ENCODE data around the gene ADAMTS13.

Gene ADAMTS13

DNA sequence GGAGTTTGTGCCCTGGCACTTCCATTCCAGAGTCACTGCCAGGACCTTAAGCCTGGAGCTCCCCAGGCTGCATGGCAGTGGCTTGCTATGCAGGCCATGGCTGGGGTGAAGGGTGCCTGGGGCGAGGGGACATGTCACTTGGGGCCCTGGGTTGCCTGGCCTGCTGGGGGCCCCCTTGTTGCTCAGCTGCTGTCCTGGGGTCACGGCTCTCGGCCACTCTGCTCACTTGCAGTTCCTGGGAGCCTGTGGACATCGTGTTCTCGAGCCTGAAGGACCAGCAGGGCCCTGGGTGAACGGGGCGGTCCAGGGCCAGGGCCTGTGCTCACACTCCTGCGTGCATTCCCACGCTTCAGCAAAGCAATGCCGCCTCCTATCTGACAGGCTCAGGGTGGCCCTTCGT lies 71.3 kb downstream of the ADAMTS13 start:
- no peak for DNase-seq

DNA sequence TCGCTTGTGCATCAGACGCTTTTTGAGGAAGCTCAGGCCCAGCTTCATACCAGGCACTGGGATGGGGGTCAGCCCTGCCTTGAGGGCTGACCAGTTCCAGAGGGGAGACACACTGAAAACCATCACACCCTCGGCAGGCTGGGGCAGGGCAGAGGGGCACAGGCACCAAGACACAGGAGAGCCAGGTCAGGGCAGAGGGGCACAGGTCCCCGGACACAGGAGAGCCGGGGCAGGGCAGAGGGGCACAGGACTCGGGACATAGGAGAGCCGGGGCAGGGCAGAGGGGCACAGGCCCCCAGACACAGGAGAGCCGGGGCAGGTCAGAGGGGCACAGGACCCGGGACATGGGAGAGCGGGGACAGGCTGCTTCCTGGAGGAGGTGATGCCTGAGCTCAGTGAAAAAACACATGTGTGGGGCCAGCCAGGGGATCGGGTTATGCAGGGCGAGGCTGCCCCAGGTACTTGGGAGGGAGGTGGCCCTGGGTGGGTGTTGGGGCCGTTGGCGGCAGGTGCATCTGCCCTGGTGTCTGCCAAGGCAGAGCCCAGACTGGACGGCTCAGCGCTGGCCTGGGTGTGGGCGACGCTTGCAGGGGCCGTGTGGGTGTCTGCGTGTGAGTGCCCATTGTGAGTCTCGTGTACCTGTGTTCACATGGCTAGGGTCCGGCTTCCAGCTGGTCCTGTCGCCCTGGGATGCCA lies 71.8 kb downstream of the ADAMTS13 start:
- no peak for DNase-seq

DNA sequence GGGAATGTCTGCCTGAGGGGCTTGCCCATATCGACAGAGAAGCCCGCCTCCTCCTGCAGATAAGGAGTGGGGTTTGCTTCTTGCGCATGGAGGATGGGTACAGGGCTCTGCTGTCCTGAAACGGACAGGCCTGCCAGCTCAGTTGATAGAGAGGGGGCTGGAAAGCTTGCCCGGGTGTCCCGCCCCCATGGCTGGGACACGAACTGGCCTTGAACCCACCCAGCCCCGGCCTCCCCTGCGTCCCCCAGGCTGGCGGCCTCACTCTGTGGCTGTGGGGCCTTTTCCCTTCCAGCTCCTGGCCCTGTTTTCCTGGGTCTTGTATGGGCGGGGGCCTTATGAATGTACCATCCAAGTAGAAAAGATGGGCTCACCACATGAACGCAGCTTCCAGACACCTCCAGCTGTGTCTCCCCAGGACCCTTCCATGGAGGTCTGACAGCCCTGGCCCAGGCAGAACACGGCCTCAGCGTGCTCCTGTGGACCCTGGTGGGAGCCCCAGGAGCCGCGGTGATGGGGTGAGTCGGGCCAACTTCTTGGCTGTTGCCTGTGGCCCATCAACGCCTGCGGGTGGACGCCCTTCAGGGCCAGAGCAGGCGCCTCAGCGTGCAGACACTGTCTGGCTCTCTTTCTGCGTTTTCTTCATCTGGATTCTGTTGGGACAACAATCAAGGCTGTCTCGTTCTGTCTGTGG lies 72.6 kb downstream of the ADAMTS13 start:
- DNase-seq = no peak

DNA sequence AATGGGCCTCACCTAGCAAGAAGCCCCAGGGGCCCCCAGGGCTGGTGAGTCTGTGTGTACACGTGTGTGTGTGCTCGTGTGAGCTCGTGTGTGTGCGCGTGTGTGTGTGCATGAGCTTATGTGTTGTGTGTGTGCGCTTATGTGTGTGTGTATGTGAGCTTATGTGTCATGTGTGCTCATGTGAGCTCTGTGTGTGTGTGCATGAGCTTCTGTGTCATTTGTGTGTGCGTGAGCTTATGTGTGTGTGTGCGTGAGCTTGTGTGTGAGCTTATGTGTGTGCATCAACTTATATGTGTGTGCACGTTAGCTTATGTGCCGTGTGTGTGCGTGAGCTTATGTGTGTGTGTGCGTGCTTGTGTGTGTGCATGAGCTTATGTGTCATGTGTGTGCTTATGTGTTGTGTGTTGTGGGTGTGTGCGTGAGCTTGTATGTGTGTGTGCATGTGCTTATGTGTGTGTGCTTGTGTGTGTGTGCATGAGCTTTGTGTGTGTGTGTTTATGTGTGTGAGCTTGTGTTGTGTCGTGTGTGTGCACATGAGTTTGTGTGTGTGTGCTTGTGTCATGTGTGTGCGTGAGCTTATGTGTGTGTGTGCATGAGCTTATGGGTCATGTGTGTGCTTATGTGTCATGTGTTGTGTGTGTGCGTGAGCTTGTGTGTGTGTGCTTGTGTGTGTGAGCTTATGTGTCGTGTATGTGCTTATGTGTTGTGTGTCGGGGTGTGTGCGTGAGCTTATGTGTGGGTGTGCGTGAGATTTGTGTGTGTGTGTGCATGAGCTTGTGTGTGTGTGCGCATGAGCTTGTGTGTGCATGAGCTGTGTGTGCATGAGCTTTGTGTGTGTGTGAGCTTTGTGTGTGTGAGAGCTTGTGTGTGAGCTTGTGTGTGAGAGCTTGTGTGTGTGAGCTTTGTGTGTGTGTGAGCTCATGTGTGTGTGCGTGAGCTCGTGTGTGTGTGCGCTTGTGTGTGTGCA lies 73.4 kb downstream of the ADAMTS13 start:
- no peak for DNase-seq

DNA sequence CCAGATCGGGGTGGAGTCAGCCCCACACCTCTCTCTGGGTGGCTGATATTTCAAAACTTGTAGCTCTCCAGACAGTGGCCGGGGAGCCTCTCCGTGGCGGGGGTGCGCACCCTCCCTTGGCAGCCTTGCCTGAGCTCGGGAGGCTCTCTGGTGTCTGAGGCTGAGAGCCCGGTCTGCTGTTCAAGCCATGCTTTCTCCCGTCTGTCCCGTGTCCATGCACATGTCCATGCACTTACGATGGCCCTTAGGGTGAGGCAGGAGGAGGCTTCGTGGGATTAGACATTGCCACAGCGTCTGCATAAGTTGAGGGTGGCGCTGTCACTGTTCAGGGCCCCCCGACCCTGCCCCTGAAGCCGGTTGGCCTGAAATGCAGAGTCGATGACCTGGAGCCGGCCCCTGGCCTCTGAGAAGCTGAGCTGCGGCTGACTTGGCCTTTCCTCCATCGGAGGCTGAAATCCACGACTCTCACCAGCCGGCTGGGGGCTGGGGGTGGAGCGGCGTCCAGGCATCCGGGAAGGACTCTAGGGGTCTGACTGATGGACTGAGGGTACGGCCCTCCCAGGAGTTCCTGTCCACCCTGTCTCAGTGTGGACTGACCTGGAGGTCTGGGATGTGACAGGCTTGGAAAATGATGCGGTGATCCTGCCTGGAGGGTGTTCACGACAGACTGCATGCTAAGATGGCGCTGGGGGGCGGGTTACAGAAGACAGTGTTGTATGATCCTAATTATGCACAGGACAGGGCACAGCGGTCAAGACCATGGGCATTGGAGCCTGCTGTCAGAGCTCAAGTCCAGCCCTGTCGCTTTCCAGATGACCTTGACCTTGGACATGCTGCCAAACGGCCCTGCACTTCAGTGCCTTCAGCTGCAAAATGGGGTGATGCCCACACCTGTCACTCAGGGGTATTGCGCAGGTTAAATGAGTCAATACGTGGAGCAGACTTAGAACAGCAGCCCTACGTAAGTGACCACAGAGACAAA lies 75.0 kb downstream of the ADAMTS13 start:
- no peak for DNase-seq

DNA sequence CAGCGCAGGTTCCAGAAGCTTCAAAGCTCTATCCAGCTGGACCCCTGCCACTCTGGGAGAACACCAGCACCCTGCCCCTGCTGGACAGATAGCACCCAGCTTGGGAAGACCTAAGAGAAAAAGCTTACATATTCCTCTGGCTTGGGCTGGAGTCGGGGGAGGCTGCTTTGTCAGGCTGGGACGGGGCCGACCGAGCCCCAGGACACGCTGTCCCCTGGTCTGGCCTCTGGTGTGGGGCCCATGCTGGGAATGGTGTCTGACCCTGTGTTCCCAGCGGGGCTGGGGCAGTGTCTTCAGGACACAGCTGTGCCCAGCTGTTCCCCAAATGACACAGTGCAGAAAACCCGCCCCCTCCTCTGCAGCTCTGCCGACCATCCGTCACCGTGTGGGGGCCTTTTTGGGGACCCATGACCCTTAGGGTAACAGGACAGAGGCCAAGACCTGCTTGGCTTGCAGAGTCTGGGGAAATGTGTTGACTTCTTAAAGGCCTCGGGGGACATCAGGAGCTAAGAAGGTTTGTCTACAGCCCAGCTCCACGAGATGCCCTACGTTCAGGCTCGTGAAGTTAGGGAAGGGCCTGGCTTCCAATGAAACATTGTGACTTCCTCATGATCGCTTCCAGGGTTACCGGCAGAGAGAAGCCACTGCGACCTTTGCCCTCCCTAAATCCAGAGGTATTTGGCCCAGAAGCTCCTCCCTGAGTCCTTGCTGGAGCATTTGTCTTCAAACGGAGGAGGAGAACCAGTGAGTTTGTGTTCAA lies 77.1 kb downstream of the ADAMTS13 start:
- no peak for DNase-seq

DNA sequence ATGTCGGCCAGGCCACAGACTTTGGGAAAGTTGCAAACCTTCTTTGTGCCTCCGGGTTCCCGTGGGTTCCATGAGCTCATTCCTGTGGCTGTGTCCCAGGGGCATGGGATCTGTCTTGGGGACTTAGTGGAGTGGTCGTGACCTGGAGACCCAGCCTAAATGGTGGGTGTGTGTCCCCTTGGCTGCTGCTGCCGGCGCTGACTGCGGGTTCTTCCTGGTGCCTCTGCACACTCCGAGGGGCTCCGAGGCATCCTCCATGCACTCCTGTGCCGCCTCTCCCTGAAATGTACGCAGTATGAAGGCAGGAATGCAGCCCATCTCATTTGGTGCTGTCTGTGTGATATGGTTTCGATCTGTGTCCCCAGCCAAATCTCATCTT lies 77.7 kb downstream of the ADAMTS13 start:
- DNase-seq = no peak

DNA sequence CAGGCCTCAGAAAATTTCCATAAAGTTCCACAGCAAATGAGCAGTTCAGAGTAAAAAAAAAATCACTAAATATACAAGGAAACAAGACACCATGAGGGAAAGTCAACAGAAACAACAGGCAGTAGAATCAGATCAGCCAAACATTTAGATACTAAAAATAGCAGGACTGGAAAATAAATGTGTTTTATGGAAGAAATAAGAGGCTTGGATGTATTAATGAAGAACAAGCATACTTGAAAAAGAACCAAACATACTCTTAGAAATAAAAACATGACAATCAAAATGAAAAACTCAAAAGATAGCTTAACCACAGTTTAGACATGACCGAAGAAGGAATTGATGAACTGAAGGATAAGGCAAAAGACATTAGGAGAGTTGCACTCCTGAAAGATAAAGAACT lies 79.9 kb downstream of the ADAMTS13 start:
- DNase-seq = no peak

DNA sequence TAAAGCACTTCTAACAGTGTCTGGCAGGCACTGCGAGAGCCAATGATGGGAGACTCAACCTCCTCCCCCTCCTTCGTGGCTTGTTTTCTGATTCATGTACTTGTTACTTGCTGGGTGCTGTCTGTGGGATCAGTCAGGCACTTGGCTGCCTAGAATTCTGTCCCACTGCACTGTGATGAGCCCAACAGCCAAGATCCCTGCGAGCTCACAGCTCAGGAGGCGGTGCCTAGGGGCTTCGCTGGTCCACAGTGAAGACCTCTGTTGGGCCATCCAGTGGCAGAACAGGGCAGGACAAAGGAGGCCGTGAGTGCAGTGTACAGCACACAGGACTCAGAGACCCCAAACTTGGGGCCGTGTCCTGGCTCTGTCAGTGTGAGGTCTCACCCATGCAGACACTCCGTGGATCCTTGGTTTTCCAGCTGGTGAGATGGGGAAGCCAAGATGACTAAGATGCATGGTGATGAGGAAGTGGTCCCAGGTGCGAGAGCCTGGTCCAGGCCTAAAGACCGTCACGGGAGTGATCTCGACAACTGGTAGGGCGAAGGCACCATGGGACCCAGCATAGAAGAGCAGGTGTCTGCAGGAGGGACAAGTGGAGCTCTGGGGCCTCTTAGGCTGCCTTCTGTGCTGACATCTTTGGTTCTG lies 83.1 kb downstream of the ADAMTS13 start:
- no peak for DNase-seq

DNA sequence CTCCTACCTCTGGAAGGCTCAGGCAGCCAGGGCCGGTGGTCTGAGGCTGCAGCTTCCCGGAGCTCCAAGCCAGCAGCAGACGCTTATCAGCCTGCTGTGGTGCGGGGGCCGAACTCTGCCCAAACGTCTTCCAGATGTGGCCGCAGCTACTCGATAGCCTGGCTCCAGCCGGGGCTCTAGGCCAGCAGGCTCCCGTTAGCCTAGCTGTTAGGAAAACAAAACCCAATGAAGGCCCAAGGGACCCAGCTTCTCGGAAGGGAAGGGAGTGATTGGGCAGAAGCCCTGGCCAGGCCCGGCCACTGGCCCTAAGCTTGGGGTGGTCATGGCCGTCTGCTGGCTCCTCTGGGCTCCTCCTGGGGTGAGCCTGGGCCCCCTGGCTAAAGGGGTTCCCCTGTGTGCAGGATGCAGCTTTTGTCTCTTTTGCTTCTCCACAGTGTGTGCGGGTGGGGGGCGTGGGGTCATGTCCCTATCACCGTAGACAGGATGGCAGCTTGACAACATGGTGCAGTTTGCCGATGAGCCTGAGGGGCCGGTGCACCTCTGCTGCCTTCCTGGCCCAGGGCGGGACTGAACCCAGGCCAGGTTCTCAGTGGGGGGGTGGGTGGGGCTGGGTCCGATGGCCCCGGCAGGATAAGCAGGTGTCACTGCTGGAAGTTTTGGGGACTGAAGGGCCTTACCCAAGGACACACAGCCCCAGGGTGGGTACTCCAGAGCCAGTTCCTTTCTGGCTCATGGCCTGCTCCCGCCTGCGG lies 83.9 kb downstream of the ADAMTS13 start:
- no peak for DNase-seq

DNA sequence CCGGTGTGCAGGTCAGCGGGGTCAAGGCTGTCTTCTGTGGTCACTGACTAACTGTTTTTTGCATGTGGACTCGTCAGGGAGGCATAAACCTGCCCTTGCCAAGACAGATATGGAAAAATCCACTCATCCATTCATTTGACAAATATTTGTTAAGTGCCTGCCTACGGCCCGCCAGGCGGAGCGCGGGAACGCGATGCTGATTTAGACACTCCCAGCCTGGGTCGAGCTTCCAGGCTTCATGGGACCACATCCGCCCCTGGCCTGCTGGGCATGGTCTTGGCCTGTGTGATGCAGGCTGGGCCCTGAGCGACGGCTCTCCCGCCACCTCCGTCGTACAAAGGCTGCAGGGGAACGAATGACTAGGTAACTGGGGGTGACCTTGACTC lies 84.5 kb downstream of the ADAMTS13 start:
- DNase-seq = no peak

DNA sequence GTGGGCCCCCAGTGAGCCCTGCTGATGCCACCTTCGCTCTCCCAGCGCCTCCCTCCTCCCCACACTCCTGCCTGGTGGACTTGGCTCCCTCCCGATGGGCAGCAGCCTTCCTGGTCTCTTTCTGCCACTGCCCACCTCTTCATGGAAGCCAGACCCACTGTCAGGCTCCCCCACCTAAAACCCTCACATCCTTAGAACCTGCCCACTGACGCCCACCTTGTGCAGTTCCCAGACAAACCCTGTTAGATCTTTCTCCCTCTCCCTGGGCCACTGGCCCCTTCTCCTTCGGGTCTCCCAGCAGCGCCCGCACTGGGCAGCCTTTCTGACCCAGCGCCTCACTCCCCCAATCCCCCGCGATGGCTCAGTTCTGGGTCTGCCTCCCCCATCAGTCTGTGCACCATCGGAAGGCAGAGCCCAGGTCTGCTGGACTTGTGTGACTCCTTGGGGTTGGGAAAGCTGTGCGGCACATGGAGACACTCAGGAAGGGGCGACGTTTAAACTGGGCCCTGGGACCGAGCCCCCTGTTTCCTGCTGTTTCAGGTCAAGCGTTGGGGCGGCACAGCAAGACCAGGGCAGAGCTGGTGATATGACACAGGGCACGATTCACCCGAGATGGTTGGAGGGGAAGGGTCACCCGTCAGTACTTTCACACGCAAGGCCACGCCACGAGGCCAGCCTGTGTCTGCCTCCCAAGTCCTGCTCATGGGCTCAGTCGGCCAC lies 85.2 kb downstream of the ADAMTS13 start:
- DNase-seq = no peak

DNA sequence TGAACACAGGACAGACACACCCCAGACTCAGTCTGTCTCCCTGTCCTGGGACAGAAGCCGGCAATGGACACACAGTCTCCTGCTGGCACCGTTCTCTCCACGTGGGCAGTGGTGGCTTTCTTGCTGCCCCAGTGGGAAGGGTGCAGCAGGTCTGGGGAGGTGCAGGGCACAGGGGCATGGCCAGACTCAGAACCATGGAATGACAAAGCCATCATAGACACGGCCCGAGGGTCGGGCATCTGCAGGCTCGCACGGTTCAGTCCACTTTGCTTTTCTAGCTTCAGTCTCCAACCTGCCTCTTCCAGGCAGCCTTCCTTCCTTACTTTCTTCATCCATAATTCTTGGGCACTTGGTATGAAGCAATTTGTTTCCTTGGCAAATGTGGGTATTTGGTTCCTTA lies 85.9 kb downstream of the ADAMTS13 start:
- no peak for DNase-seq

Measured in stimulated activated naive CD4-positive, alpha-beta T cell treated with Interleukin-2 at 50 U/mL for 16 hours (primary cell).